GM23338 (cell line): Measurements from ENCODE around the gene CFB. TPM values are rescaled to one million over a fixed set of nuclear protein-coding genes. Genes with fewer than 3 reads are reported as not detected.

Experiments used
- ATAC-seq: fragments of 200-7000 bp; cut with Tn5 transposase; 3 replicates; pipeline ENCODE4 v1.9.1; 2020
- DNase-seq: peaks from one replicate; pipeline ENCODE4 v3.0.0-alpha.2; 2015; ENCODE audit warnings: low spot score
- H2AFZ ChIP-seq: fragments of 200-600 bp; sonication (generic); 2 replicates; pipeline ENCODE4 v1.8.0; 2016; ENCODE audit warnings: antibody characterized with exemption, mild to moderate bottlenecking, moderate library complexity
- H3F3A ChIP-seq: fragments of 200-600 bp; sonication (generic); replicated peaks from 2 replicates; pipeline ENCODE4 v1.8.0; 2017; ENCODE audit warnings: antibody characterized with exemption, mixed run types, low read depth
- H3K27ac ChIP-seq: fragments of 200-600 bp; sonication (generic); 2 replicates; pipeline ENCODE4 v1.6.1; 2016; ENCODE audit warnings: low read depth
- H3K27me3 ChIP-seq: fragments of 200-600 bp; sonication (generic); 2 replicates; pipeline ENCODE4 v1.8.0; 2016; ENCODE audit warnings: mild to moderate bottlenecking, mixed run types, moderate library complexity; ENCODE audit not compliant: insufficient read depth
- H3K36me3 ChIP-seq: fragments of 200-600 bp; sonication (generic); 2 replicates; pipeline ENCODE4 v1.8.0; 2016; ENCODE audit warnings: mild to moderate bottlenecking; ENCODE audit not compliant: insufficient read depth
- H3K4me1 ChIP-seq: fragments of 200-600 bp; sonication (generic); 2 replicates; pipeline ENCODE4 v1.8.0; 2016; ENCODE audit warnings: mild to moderate bottlenecking, moderate library complexity; ENCODE audit not compliant: insufficient read depth
- H3K4me2 ChIP-seq: fragments of 200-600 bp; sonication (generic); 2 replicates; pipeline ENCODE4 v1.7.1; 2017; ENCODE audit warnings: mixed run types
- H3K4me3 ChIP-seq: fragments of 200-600 bp; sonication (generic); 2 replicates; pipeline ENCODE4 v1.6.1; 2016; ENCODE audit warnings: mixed run types
- H3K79me2 ChIP-seq: fragments of 200-600 bp; sonication (generic); replicated peaks from 2 replicates; pipeline ENCODE4 v1.8.0; 2017; ENCODE audit warnings: mild to moderate bottlenecking; ENCODE audit not compliant: insufficient read depth
- H3K9me2 ChIP-seq: fragments of 200-600 bp; sonication (generic); 2 replicates; pipeline ENCODE4 v1.8.0; 2017; ENCODE audit not compliant: insufficient read depth
- H4K20me1 ChIP-seq: fragments of 200-600 bp; sonication (generic); replicated peaks from 2 replicates; pipeline ENCODE4 v1.8.0; 2017; ENCODE audit warnings: mild to moderate bottlenecking; ENCODE audit not compliant: insufficient read depth
- H3K27ac Mint-ChIP-seq: 2 replicates; pipeline ENCODE4 v1.8.0; 2020; ENCODE audit warnings: inconsistent platforms, mild to moderate bottlenecking, moderate library complexity, mixed read lengths
- H3K27me3 Mint-ChIP-seq: 3 replicates; pipeline ENCODE4 v1.8.0; 2022; ENCODE audit warnings: low read depth, mild to moderate bottlenecking, moderate library complexity, mixed read lengths, inconsistent platforms; ENCODE audit not compliant: insufficient read depth, poor library complexity
- H3K36me3 Mint-ChIP-seq: 3 replicates; pipeline ENCODE4 v1.8.0; 2021; ENCODE audit warnings: low read depth, mild to moderate bottlenecking, inconsistent platforms, moderate library complexity, mixed read lengths
- H3K4me1 Mint-ChIP-seq: 3 replicates; pipeline ENCODE4 v1.8.0; 2020; ENCODE audit warnings: mild to moderate bottlenecking, inconsistent platforms, mixed read lengths
- H3K4me3 Mint-ChIP-seq: 3 replicates; pipeline ENCODE4 v1.8.0; 2021; ENCODE audit warnings: moderate library complexity, mild to moderate bottlenecking, inconsistent platforms, mixed read lengths
- H3K9me3 Mint-ChIP-seq: 3 replicates; pipeline ENCODE4 v1.8.0; 2020; ENCODE audit warnings: moderate library complexity, mild to moderate bottlenecking, inconsistent platforms, mixed read lengths
- CREB1 ChIP-seq: fragments of 250-450 bp; sonication (Bioruptor Pico); IDR thresholded peaks from 2 replicates; pipeline ENCODE4 v1.5.0; 2020; ENCODE audit warnings: low read depth, mild to moderate bottlenecking, moderate library complexity
- ETS1 ChIP-seq: IDR thresholded peaks from 2 replicates; pipeline ENCODE4 v1.6.1; 2016; ENCODE audit warnings: antibody characterized with exemption
- EZH2 ChIP-seq: fragments of 200-600 bp; sonication (generic); IDR thresholded peaks from one replicate; pipeline ENCODE4 v1.8.0; 2017; ENCODE audit warnings: antibody characterized with exemption, mild to moderate bottlenecking, low read depth; ENCODE audit not compliant: unreplicated experiment
- JUNB ChIP-seq: IDR thresholded peaks from one replicate; pipeline ENCODE4 v1.6.1; 2016; ENCODE audit warnings: antibody characterized with exemption; ENCODE audit not compliant: unreplicated experiment
- NANOG ChIP-seq: IDR thresholded peaks from 2 replicates; pipeline ENCODE4 v1.6.1; 2016; ENCODE audit warnings: antibody characterized with exemption, borderline replicate concordance
- POLR2AphosphoS5 ChIP-seq: IDR thresholded peaks from 2 replicates; pipeline ENCODE4 v1.6.1; 2016; ENCODE audit warnings: antibody characterized with exemption, low read depth
- STAT1 ChIP-seq: IDR thresholded peaks from one replicate; pipeline ENCODE4 v1.6.1; 2016; ENCODE audit warnings: antibody characterized with exemption; ENCODE audit not compliant: unreplicated experiment
- ZNF114 ChIP-seq: fragments of 250-450 bp; sonication (Bioruptor Pico); IDR thresholded peaks from 2 replicates; pipeline ENCODE4 v1.5.0; 2020; ENCODE audit warnings: mild to moderate bottlenecking, moderate library complexity
- ZNF331 ChIP-seq: fragments of 250-450 bp; sonication (Bioruptor Pico); IDR thresholded peaks from 2 replicates; pipeline ENCODE4 v1.5.0; 2020; ENCODE audit warnings: low read depth, mild to moderate bottlenecking, moderate library complexity
- polyA plus RNA-seq: library from polyadenylated mRNA; unstranded; fragments of >200 nt; fragmentation: Nextera tagmentation; extraction: Ambion mirVana; gene quantifications from 2 replicates; pipeline ENCODE4 v1.2.1, GENCODE V29; 2016
- total RNA-seq: library from RNA; depleted of rRNA; stranded (reverse); fragments of >200 nt; shearing (Covaris generic); gene quantifications from 2 replicates; pipeline ENCODE4 v1.2.3, GENCODE V29; 2014
- TF ChIP-seq, protein P1 (sequence below): IDR thresholded peaks from one replicate; pipeline ENCODE4 v1.6.1; 2018; ENCODE audit warnings: antibody characterized with exemption; ENCODE audit not compliant: unreplicated experiment
- TF ChIP-seq, protein P2 (sequence below): fragments of 250-450 bp; sonication (Bioruptor Pico); IDR thresholded peaks from 2 replicates; pipeline ENCODE4 v1.5.0; 2020; ENCODE audit warnings: mild to moderate bottlenecking, moderate library complexity

CFB gene
- total and polyA plus RNA-seq, 2 experiments from 2014 or later: 0.86 TPM; not detected in 1

- TF ChIP-seq, protein P1, sequence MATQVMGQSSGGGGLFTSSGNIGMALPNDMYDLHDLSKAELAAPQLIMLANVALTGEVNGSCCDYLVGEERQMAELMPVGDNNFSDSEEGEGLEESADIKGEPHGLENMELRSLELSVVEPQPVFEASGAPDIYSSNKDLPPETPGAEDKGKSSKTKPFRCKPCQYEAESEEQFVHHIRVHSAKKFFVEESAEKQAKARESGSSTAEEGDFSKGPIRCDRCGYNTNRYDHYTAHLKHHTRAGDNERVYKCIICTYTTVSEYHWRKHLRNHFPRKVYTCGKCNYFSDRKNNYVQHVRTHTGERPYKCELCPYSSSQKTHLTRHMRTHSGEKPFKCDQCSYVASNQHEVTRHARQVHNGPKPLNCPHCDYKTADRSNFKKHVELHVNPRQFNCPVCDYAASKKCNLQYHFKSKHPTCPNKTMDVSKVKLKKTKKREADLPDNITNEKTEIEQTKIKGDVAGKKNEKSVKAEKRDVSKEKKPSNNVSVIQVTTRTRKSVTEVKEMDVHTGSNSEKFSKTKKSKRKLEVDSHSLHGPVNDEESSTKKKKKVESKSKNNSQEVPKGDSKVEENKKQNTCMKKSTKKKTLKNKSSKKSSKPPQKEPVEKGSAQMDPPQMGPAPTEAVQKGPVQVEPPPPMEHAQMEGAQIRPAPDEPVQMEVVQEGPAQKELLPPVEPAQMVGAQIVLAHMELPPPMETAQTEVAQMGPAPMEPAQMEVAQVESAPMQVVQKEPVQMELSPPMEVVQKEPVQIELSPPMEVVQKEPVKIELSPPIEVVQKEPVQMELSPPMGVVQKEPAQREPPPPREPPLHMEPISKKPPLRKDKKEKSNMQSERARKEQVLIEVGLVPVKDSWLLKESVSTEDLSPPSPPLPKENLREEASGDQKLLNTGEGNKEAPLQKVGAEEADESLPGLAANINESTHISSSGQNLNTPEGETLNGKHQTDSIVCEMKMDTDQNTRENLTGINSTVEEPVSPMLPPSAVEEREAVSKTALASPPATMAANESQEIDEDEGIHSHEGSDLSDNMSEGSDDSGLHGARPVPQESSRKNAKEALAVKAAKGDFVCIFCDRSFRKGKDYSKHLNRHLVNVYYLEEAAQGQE: no peak
- no peak for TF ChIP-seq ETS1
Observed at GRCh38 chr6:31903957-31904356, 41.9 kb upstream of the CFB start (continued).

GRCh38 chr6:31905041-31905440 is 40.9 kb upstream of the CFB start:
- Histone ChIP-seq H3K79me2 (no peaks in the 10 kb centered on the region), H3K4me1 (peaks cover 17% of the 10 kb centered on the region), H3K9me2 (no peaks in the 10 kb centered on the region), H3K4me3 (no peak overlapping the region), H4K20me1 (no peaks in the 10 kb centered on the region), H3K36me3 (no peaks in the 10 kb centered on the region), H3K4me2 (no peak overlapping the region), H2AFZ (no peak overlapping the region), H3K27ac (no peak overlapping the region), H3F3A (peaks cover 7% of the 10 kb centered on the region; the same call in 1 of the 2 replicates), H3K27me3 (no peaks in the 10 kb centered on the region)
- H3K27me3 Mint-ChIP-seq: peaks cover 18% of the 10 kb centered on the region
- H3K9me3 Mint-ChIP-seq: no peaks in the 10 kb centered on the region
- H3K27ac Mint-ChIP-seq: no peak overlapping the region
- ATAC-seq: no peak
- peaks cover 6% of the 10 kb centered on the region for H3K36me3 Mint-ChIP-seq
- H3K4me3 Mint-ChIP-seq: no peak overlapping the region
- DNase-seq: no peak
- H3K4me1 Mint-ChIP-seq: peaks cover 20% of the 10 kb centered on the region
- TF ChIP-seq STAT1 (no peak), CREB1 (CRISPR knock-in tag) (no peak), POLR2AphosphoS5 (no peak), EZH2 (no peak), NANOG (no peak), ZNF114 (CRISPR knock-in tag) (no peak), ZNF331 (CRISPR knock-in tag) (no peak), JUNB (no peak)
- TF ChIP-seq, protein P2, sequence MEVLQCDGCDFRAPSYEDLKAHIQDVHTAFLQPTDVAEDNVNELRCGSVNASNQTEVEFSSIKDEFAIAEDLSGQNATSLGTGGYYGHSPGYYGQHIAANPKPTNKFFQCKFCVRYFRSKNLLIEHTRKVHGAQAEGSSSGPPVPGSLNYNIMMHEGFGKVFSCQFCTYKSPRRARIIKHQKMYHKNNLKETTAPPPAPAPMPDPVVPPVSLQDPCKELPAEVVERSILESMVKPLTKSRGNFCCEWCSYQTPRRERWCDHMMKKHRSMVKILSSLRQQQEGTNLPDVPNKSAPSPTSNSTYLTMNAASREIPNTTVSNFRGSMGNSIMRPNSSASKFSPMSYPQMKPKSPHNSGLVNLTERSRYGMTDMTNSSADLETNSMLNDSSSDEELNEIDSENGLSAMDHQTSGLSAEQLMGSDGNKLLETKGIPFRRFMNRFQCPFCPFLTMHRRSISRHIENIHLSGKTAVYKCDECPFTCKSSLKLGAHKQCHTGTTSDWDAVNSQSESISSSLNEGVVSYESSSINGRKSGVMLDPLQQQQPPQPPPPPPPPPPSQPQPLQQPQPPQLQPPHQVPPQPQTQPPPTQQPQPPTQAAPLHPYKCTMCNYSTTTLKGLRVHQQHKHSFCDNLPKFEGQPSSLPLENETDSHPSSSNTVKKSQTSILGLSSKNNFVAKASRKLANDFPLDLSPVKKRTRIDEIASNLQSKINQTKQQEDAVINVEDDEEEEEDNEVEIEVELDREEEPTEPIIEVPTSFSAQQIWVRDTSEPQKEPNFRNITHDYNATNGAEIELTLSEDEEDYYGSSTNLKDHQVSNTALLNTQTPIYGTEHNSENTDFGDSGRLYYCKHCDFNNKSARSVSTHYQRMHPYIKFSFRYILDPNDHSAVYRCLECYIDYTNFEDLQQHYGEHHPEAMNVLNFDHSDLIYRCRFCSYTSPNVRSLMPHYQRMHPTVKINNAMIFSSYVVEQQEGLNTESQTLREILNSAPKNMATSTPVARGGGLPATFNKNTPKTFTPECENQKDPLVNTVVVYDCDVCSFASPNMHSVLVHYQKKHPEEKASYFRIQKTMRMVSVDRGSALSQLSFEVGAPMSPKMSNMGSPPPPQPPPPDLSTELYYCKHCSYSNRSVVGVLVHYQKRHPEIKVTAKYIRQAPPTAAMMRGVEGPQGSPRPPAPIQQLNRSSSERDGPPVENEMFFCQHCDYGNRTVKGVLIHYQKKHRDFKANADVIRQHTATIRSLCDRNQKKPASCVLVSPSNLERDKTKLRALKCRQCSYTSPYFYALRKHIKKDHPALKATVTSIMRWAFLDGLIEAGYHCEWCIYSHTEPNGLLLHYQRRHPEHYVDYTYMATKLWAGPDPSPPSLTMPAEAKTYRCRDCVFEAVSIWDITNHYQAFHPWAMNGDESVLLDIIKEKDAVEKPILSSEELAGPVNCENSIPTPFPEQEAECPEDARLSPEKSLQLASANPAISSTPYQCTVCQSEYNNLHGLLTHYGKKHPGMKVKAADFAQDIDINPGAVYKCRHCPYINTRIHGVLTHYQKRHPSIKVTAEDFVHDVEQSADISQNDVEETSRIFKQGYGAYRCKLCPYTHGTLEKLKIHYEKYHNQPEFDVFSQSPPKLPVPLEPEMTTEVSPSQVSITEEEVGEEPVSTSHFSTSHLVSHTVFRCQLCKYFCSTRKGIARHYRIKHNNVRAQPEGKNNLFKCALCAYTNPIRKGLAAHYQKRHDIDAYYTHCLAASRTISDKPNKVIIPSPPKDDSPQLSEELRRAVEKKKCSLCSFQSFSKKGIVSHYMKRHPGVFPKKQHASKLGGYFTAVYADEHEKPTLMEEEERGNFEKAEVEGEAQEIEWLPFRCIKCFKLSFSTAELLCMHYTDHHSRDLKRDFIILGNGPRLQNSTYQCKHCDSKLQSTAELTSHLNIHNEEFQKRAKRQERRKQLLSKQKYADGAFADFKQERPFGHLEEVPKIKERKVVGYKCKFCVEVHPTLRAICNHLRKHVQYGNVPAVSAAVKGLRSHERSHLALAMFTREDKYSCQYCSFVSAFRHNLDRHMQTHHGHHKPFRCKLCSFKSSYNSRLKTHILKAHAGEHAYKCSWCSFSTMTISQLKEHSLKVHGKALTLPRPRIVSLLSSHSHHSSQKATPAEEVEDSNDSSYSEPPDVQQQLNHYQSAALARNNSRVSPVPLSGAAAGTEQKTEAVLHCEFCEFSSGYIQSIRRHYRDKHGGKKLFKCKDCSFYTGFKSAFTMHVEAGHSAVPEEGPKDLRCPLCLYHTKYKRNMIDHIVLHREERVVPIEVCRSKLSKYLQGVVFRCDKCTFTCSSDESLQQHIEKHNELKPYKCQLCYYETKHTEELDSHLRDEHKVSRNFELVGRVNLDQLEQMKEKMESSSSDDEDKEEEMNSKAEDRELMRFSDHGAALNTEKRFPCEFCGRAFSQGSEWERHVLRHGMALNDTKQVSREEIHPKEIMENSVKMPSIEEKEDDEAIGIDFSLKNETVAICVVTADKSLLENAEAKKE (CRISPR knock-in tag): no peak
- TF ChIP-seq, protein P1: no peak
